BLaER1 (cell line): ENCODE results near the gene GFY.

Source experiments
- H3K27ac ChIP-seq: shearing (Covaris generic); formaldehyde crosslinking; 2 replicates; pipeline ENCODE4 v1.8.1; 2022
- H3K27me3 ChIP-seq: shearing (Covaris generic); formaldehyde crosslinking; 2 replicates; pipeline ENCODE4 v1.8.1; 2022
- H3K36me3 ChIP-seq: shearing (Covaris generic); formaldehyde crosslinking; 2 replicates; pipeline ENCODE4 v1.8.1; 2022
- H3K4me1 ChIP-seq: shearing (Covaris generic); formaldehyde crosslinking; 2 replicates; pipeline ENCODE4 v1.8.1; 2022
- H3K4me2 ChIP-seq: shearing (Covaris generic); formaldehyde crosslinking; 2 replicates; pipeline ENCODE4 v1.8.1; 2022
- H3K4me3 ChIP-seq: shearing (Covaris generic); formaldehyde crosslinking; 2 replicates; pipeline ENCODE4 v1.8.1; 2022
- H3K9ac ChIP-seq: shearing (Covaris generic); formaldehyde crosslinking; 2 replicates; pipeline ENCODE4 v1.8.1; 2022
- H3K9me3 ChIP-seq: shearing (Covaris generic); formaldehyde crosslinking; 2 replicates; pipeline ENCODE4 v1.8.1; 2022
- H4K20me1 ChIP-seq: shearing (Covaris generic); formaldehyde crosslinking; 2 replicates; pipeline ENCODE4 v1.8.1; 2022
- Cebpa-rat ChIP-seq: shearing (Covaris generic); IDR thresholded peaks from 2 replicates; pipeline ENCODE4 v1.8.1; 2022

GFY gene

DNA sequence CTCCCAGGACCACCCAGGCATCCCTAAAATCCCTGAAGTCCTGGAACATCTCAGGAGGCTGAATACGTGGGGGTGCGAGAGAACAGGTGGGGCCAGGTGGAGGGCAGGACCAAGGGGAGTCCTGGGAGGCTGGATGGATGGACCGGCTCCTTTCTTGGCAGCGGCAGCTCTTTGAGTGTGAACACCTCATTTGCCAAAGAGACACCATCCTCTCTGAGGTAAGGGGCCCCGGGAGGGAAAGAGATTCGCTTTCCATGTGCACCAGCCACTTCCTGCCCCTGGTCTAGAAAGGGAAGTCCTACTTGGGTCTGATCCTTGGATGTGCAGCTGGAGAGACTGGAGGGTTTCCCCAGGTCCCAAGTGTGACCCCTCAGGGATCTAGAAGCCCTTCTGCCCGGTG is 18.1 kb upstream of the GFY start:
- H3K4me3 ChIP-seq: no peak overlapping the region
- peaks cover 100% of the 10 kb centered on the region for H3K4me1 ChIP-seq
- H3K4me2 ChIP-seq: peak overlapping the region; percentile 95

DNA sequence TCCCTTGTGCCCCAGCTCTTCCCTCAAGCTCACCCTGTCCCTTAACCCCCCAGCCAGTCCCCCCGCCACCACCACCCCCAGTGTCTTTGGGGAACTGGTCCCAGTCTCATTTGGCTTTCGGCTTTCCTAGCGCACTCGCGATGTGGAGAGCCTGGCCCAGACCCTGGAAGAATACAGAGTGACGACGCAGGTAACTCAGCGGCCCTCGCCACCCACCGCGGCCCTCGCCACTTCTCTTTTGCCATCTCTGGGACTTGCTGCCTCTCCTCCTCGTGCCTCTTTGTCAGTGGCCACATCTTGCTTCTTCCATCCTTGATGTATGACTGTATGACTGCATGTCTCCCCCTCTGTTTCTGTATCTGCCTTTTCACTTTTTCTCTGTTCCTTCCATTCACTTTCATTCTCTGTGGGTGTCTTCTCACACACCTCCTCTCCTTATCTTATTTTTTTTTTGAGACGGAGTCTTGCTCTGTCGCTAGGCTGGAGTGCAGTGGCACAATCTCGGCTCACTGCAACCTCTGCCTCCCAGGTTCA is 17.6 kb upstream of the GFY start:
- Histone ChIP-seq H3K27me3 (no peaks in the 10 kb centered on the region), H3K27ac (no peak overlapping the region), H3K4me1 (peaks cover 100% of the 10 kb centered on the region), H3K36me3 (no peaks in the 10 kb centered on the region), H3K9ac (0 out of 2 replicates have a peak overlapping the region, but pooled peaks have one; percentile 34), H3K9me3 (no peaks in the 10 kb centered on the region), H3K4me3 (no peak overlapping the region), H4K20me1 (no peaks in the 10 kb centered on the region), H3K4me2 (peak overlapping the region; percentile 95)
- TF ChIP-seq Cebpa-rat: no peak

More for the DNA sequence above, 18.1 kb upstream of the GFY start:
- H4K20me1 ChIP-seq: no peaks in the 10 kb centered on the region
- H3K27ac ChIP-seq: no peak overlapping the region
- H3K36me3 ChIP-seq: no peaks in the 10 kb centered on the region
- H3K27me3 ChIP-seq: no peaks in the 10 kb centered on the region
- H3K9ac ChIP-seq: no peak overlapping the region
- no peak for TF ChIP-seq Cebpa-rat
- H3K9me3 ChIP-seq: no peaks in the 10 kb centered on the region

DNA sequence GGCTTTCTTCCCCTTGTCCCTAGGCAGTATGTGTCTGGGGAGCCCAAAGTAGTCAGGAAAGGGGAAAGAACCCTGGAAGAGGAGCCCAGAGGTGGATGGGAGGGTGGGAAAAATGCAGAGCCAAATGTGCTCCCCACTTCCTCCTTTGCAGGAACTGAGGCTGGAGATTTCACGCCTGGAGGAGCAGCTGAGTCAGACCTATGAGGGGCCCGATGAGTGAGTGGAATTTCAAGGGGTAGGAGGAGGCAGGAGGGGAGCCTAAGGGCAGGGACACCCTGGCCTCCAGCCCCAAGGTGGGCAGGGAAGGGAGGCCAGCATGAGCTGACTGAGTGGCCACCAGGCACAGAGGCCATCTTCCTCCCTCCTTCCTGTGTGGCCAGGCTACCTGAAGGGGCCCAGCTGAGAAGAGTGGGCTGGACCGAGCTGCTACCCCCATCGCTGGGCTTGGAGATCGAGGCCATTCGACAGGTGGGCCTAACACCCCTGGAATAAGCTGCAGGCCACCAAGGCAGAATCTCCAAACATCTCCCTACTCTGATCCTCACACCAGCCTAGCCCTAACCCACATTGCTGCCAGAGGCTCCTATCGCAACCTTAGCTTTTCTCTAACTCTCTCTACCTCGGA is 16.3 kb upstream of the GFY start:
- TF ChIP-seq Cebpa-rat: no peak
- Histone ChIP-seq H3K36me3 (no peaks in the 10 kb centered on the region), H3K27ac (peak overlapping the region; percentile 73), H3K9ac (peak overlapping the region; percentile 46; the same call in 1 of the 2 replicates), H3K9me3 (no peaks in the 10 kb centered on the region), H3K27me3 (no peaks in the 10 kb centered on the region), H3K4me1 (peaks cover 100% of the 10 kb centered on the region), H3K4me3 (peak overlapping the region; percentile 9; the same call in 1 of the 2 replicates), H3K4me2 (peak overlapping the region; percentile 95), H4K20me1 (no peaks in the 10 kb centered on the region)

DNA sequence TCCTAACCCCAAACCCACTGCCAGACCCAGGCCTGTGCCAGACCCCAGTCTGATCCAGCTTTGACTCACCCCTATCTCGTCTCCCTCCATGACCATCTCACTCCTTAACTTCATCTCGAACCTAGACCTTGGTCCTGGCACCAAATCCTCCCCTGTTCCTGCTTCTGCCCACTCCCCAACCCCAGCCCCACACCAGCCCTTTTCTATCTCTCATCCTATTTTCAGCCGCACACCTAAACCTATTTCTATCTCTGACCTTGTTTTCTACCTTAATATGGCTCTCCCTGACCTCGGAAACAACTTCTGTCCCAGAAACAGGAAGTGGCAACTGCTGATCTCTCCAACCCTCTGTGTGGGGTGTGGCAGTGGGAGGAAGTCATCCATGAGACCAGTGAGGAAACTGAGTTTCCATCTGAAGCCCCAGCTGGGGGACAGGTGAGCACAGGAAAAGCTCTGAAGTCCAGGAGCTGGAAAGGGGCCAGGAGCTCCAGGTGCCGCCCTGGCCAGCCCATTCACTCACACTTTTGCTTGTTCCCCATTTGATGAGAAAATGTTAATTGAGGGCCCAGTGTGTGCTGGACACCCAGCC is 15.7 kb upstream of the GFY start:
- H3K4me1 ChIP-seq: peaks cover 100% of the 10 kb centered on the region
- peak overlapping the region; percentile 95 for H3K4me2 ChIP-seq
- TF ChIP-seq Cebpa-rat: no peak
- peak overlapping the region; percentile 46; the same call in 1 of the 2 replicates for H3K9ac ChIP-seq
- H3K4me3 ChIP-seq: peak overlapping the region; percentile 19; the same call in 1 of the 2 replicates
- peak overlapping the region; percentile 73 for H3K27ac ChIP-seq
- H3K9me3 ChIP-seq: no peaks in the 10 kb centered on the region
- H4K20me1 ChIP-seq: no peaks in the 10 kb centered on the region
- H3K36me3 ChIP-seq: no peaks in the 10 kb centered on the region
- H3K27me3 ChIP-seq: no peaks in the 10 kb centered on the region

DNA sequence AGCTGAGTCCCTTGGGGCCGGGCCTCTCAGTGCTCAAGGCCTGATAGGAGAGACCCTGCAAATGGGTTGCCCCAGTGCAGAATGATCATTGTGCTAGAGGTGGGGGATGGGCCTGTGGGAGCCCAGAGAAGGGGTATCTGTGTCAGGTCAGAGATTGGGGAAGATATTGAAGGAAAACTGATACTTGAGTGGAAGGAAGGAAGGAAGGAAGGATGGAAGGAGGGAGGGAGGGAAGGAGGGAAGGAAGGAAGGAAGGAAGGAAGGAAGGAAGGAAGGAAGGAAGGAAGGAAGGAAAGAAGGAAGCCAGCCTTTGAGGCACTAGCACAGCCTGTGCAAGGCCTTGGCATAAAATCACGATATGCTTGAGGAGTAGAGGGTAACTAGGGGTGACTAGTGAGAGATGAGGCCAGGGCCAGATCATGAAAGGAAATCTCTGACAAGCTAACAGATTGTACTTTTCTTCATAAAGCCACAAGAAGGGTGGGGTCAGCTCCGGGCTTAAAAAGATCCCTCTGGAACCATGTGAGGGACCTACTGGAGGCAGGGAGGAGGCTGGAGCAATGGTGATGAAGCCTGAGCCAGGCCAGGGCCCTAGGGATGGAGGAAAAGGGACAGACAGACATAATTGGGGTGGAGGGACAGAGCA is 13.4 kb upstream of the GFY start:
- peak overlapping the region; percentile 70; the same call in 1 of the 2 replicates for H3K27ac ChIP-seq
- peak overlapping the region; percentile 95 for H3K4me2 ChIP-seq
- H3K4me1 ChIP-seq: peaks cover 100% of the 10 kb centered on the region

DNA sequence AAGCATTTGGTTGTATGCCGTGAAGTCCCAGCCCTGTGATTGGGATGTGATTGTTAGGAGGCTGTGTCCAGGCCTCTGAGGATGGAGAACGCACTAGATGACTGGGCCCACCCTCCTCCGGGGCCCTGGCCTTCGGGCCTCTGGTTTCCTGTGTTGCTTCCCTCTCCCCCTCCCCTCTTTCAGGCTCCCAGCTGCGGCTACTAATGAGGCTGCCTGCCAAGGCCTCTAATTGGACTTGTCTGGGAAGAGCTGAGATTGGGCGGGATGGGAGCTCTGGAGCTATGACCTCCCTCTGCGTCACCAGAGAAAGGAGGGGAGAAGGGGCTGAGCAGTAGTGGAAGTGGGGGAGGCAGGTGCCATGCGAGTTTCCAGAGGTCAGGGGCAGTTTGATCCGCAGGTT is 11.8 kb upstream of the GFY start:
- H3K9ac ChIP-seq: peak overlapping the region; percentile 25; the same call in 1 of the 2 replicates

More for the DNA sequence above, 13.4 kb upstream of the GFY start:
- no peak overlapping the region for H3K4me3 ChIP-seq
- H4K20me1 ChIP-seq: no peaks in the 10 kb centered on the region
- H3K27me3 ChIP-seq: no peaks in the 10 kb centered on the region
- H3K36me3 ChIP-seq: no peaks in the 10 kb centered on the region
- no peak for TF ChIP-seq Cebpa-rat
- no peaks in the 10 kb centered on the region for H3K9me3 ChIP-seq
- no peak overlapping the region for H3K9ac ChIP-seq

DNA sequence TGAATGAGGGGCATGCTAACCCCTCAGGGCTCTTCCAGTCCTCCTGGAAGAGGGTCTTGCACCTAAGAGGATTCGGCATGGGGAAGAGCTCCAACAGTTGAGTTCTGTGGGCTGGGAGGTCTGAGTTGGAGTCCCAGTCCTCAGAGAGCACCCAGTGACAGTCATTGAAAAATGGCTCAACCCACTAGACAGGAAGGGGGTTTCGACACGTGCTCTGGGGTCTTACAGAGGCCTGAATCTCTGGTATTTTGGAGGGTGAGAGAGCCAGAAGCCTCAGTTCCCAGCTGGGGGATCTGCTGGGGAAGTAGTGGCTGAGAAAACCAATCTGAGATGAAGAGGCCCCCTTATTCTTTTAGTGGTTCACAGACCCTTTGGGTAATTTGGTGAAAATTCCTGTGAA is 10.9 kb upstream of the GFY start:
- peak overlapping the region; percentile 61; the same call in 1 of the 2 replicates for H3K9ac ChIP-seq
- H3K4me1 ChIP-seq: peaks cover 100% of the 10 kb centered on the region
- TF ChIP-seq Cebpa-rat: no peak
- H3K27me3 ChIP-seq: peaks cover 7% of the 10 kb centered on the region
- H3K36me3 ChIP-seq: no peaks in the 10 kb centered on the region
- H4K20me1 ChIP-seq: no peaks in the 10 kb centered on the region
- peak overlapping the region; percentile 70 for H3K27ac ChIP-seq
- H3K4me3 ChIP-seq: peak overlapping the region; percentile 50; the same call in 1 of the 2 replicates
- H3K4me2 ChIP-seq: peak overlapping the region; percentile 95
- H3K9me3 ChIP-seq: no peaks in the 10 kb centered on the region

More for the DNA sequence above, 11.8 kb upstream of the GFY start:
- no peaks in the 10 kb centered on the region for H3K36me3 ChIP-seq
- TF ChIP-seq Cebpa-rat: no peak
- H3K4me2 ChIP-seq: peak overlapping the region; percentile 95
- peak overlapping the region; percentile 70 for H3K27ac ChIP-seq
- H3K27me3 ChIP-seq: no peaks in the 10 kb centered on the region
- H3K9me3 ChIP-seq: no peaks in the 10 kb centered on the region
- H3K4me3 ChIP-seq: no peak overlapping the region
- H4K20me1 ChIP-seq: no peaks in the 10 kb centered on the region
- peaks cover 100% of the 10 kb centered on the region for H3K4me1 ChIP-seq

DNA sequence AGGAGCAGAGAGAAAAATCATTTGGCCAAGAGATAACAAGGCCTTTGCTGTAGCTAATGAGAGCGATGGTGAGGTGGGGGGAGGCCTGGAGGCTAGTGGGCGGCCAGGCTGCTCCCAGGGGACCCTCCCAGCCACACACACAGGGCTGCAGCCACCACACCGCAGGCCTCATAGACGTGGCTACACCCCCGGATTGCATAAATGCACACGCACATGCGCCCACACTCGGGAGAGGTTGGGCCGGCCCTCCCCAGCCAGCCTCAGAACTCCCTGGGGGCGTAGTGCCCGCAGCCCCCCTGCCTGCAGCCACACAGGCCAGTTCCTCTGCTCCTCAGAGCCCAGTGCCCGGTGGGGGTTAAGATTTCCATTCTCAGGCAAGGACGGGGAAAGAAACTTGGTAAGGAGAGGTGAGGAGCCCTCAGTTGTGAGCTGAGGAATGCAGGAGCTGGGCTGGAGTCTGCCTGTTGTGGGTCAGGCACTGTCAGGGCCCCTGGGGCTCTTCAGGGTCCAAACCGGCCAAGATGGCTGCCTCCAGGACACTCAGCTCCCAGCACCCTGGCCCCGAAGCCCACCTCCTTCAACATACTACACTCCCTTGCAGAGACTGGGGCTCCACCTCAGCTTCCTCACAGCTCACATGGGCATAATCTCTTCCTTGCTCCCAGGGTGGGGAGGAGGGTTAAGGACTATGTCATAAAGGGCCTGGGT is 9.9 kb upstream of the GFY start:
- peaks cover 95% of the 10 kb centered on the region for H3K4me1 ChIP-seq
- H3K4me2 ChIP-seq: peak overlapping the region; percentile 95
- peak overlapping the region; percentile 61 for H3K9ac ChIP-seq
- H3K27me3 ChIP-seq: peaks cover 17% of the 10 kb centered on the region
- H3K27ac ChIP-seq: peak overlapping the region; percentile 70
- no peaks in the 10 kb centered on the region for H4K20me1 ChIP-seq
- no peaks in the 10 kb centered on the region for H3K9me3 ChIP-seq
- H3K4me3 ChIP-seq: peak overlapping the region; percentile 50
- TF ChIP-seq Cebpa-rat: peak; percentile 65; the same call in 1 of the 2 replicates
- H3K36me3 ChIP-seq: no peaks in the 10 kb centered on the region

DNA sequence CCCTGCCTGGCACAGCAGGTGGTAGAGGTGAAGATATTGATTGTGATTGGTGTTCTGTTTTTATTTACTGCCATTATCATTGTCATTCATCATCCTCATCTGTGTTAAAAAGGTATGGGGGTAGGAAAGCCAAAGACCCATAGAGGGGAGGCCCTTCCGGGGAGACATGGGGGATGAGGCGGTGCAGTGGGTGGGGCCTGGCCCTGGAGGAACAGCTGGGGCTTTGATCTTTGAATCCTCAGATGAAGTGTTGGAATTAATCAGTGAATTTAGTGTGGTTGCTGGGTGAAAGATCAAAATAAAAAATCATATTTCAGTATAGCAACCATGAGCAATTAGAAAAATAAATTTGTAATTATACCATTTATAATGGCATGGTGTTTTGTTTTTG is 9.4 kb upstream of the GFY start:
- peak overlapping the region; percentile 95 for H3K4me2 ChIP-seq
- no peaks in the 10 kb centered on the region; the same call in 1 of the 2 replicates for H3K9me3 ChIP-seq
- no peak for TF ChIP-seq Cebpa-rat
- H3K27ac ChIP-seq: peak overlapping the region; percentile 70
- H3K27me3 ChIP-seq: peaks cover 23% of the 10 kb centered on the region
- peak overlapping the region; percentile 50; the same call in 1 of the 2 replicates for H3K4me3 ChIP-seq
- no peaks in the 10 kb centered on the region for H3K36me3 ChIP-seq
- 0 out of 2 replicates have a peak overlapping the region, but pooled peaks have one; percentile 61 for H3K9ac ChIP-seq
- H3K4me1 ChIP-seq: peaks cover 90% of the 10 kb centered on the region
- H4K20me1 ChIP-seq: no peaks in the 10 kb centered on the region
